Activated CD4-positive, alpha-beta T cell treated with anti-CD3 and anti-CD28 coated beads for 36 hours (primary cell): ENCODE results near the gene FLNB. TPM values are rescaled to one million over a fixed set of nuclear protein-coding genes. Genes with fewer than 3 reads are reported as not detected.

ENCODE experiments used
- ATAC-seq: fragments of 200-7000 bp; cut with Tn5 transposase; one replicate; pipeline ENCODE4 v1.10.0; 2021; ENCODE audit warnings: mild to moderate bottlenecking, moderate library complexity
- CTCF ChIA-PET: fragments of 350-600 bp; sonication (Branson Sonifier 250); formaldehyde crosslinking; loops from one replicate; lab custom pipeline; 2021; ENCODE audit warnings: antibody characterized with exemption; lab: Charles Lee
- POLR2A ChIA-PET: fragments of 350-600 bp; sonication (Branson Sonifier 250); formaldehyde crosslinking; loops from one replicate; lab custom pipeline; 2021; ENCODE audit warnings: antibody characterized with exemption, inconsistent platforms; lab: Charles Lee
- DNase-seq: peaks from one replicate; pipeline ENCODE4 v3.0.0-alpha.2; 2020
- H3K27ac Mint-ChIP-seq: one replicate; pipeline ENCODE4 v1.8.0; 2021; ENCODE audit warnings: mixed read lengths
- H3K27me3 Mint-ChIP-seq: one replicate; pipeline ENCODE4 v1.8.0; 2021; ENCODE audit warnings: mixed read lengths
- H3K36me3 Mint-ChIP-seq: one replicate; pipeline ENCODE4 v1.8.0; 2021; ENCODE audit warnings: low read depth, mixed read lengths
- H3K4me1 Mint-ChIP-seq: one replicate; pipeline ENCODE4 v1.8.0; 2021; ENCODE audit warnings: mixed read lengths
- H3K4me3 Mint-ChIP-seq: one replicate; pipeline ENCODE4 v1.8.0; 2021; ENCODE audit warnings: mild to moderate bottlenecking, moderate library complexity, mixed read lengths
- H3K9me3 Mint-ChIP-seq: one replicate; pipeline ENCODE4 v1.8.0; 2021; ENCODE audit warnings: low read depth, mixed read lengths
- intact Hi-C, 2 experiments: fragments of 100-400 bp; cut with DNase I in 1 of 2; cut with micrococcal nuclease in 1 of 2; formaldehyde crosslinking; loops; one replicate each; pipeline versions ENCODE4 v1.14.2 to v1.15.1; 2022 to 2024; cut with DNase I, micrococcal nuclease
- total RNA-seq, 2 experiments: library from RNA; stranded (reverse); gene quantifications; one replicate each; pipeline ENCODE4 v1.2.3, GENCODE V29; 2021

Gene FLNB
- total RNA-seq, 2 experiments from 2014 or later = 25.4 to 29.1 TPM

GRCh38 chr3:57967590-57967989 lies 40.6 kb upstream of the FLNB start:
- no peaks in the 10 kb centered on the region for H3K36me3 Mint-ChIP-seq
- DNase-seq (peak; percentile 18), ATAC-seq (no peak)
- no peak overlapping the region for H3K4me3 Mint-ChIP-seq
- ChIA-PET CTCF (no interaction called here), POLR2A (interaction anchor here (0.6 kb wide), 1 partner anchor 22 kb away, joined by 9 read pairs; no protein-coding TSS in a partner anchor)
- peaks cover 1% of the 10 kb centered on the region for H3K27me3 Mint-ChIP-seq
- H3K9me3 Mint-ChIP-seq = peaks cover 4% of the 10 kb centered on the region
- peak overlapping the region; percentile 29 for H3K27ac Mint-ChIP-seq
- peaks cover 19% of the 10 kb centered on the region for H3K4me1 Mint-ChIP-seq
- intact Hi-C loops = no loop called here

DNA sequence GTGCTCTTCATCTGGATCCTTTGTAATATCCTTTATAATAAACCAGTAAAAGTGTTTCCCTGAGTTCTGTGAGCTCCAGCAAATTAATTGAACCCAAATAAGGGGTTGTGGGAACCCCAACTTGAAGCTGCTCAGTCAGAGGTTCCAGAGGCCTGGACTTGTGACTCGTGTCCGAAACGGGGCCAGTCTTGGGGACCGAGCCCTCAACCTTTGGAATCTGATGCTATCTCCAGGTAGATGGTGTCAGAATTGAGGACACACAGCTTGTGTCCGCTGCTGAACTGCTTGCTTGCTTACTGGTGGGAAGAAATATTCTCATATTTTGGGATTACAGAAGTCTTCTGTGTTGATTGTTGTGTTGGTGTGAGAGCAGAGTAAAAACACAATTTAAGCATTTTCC lies 39.7 kb upstream of the FLNB start:
- Mint-ChIP-seq H3K27ac (no peak overlapping the region), H3K4me3 (no peak overlapping the region), H3K9me3 (peaks cover 4% of the 10 kb centered on the region), H3K4me1 (peaks cover 19% of the 10 kb centered on the region), H3K36me3 (no peaks in the 10 kb centered on the region), H3K27me3 (peaks cover 1% of the 10 kb centered on the region)
- POLR2A ChIA-PET = no interaction called here
- intact Hi-C loops = no loop called here
- no peak for DNase-seq
- ATAC-seq = no peak
- CTCF ChIA-PET = interaction anchor here (0.6 to 1.0 kb wide), 2 partner anchors 178 to 209 kb away, joined by 3 to 4 read pairs; no protein-coding TSS in a partner anchor

- POLR2A ChIA-PET = no interaction called here
- peaks cover 4% of the 10 kb centered on the region for H3K9me3 Mint-ChIP-seq
- no peak overlapping the region for H3K4me3 Mint-ChIP-seq
- ATAC-seq (no peak), DNase-seq (no peak)
- peaks cover 1% of the 10 kb centered on the region for H3K27me3 Mint-ChIP-seq
- CTCF ChIA-PET = interaction anchor here (0.7 kb wide), 1 partner anchor 421 kb away, joined by 3 read pairs; no protein-coding TSS in a partner anchor
- intact Hi-C loops = no loop called here
- no peak overlapping the region for H3K27ac Mint-ChIP-seq
- no peaks in the 10 kb centered on the region for H3K36me3 Mint-ChIP-seq
- H3K4me1 Mint-ChIP-seq = peaks cover 16% of the 10 kb centered on the region
These were observed 36.2 kb upstream of the FLNB start for GRCh38 chr3:57971975-57972374.

DNA sequence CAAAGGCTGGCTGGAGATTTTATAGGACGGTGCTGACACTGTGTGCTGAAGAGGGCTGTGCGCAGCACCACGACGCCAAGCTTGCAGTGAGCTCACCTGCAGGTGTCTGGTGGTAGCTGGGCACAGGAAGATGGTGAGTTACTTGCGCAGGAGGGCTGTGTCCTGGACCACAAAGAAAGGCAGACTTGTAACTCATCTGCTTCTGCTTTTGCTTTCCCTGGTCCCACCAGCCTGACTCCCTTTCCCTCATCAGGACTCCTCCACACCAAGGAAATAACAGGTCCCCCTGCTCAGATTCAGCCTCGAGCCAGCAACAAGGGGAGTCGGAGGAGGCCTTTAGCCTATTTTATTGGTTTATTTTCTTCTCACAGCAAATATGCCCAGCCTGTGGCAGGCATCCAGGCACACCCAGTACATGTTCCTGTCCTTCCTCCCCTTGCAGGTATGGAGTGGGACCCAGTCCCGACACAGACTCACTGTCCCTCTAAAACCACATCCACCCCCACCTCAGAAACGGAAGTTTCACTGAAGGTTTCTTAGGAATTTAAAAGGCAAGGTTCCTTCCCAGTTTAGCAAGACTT lies 35.6 kb upstream of the FLNB start:
- Mint-ChIP-seq H3K27me3 (peaks cover 1% of the 10 kb centered on the region), H3K4me1 (peaks cover 9% of the 10 kb centered on the region), H3K36me3 (no peaks in the 10 kb centered on the region), H3K9me3 (no peaks in the 10 kb centered on the region), H3K27ac (no peak overlapping the region), H3K4me3 (no peak overlapping the region)
- no peak for ATAC-seq
- no peak for DNase-seq
- intact Hi-C loops = no loop called here
- CTCF ChIA-PET = interaction anchor here (0.6 to 0.7 kb wide), 2 partner anchors 54 to 421 kb away, joined by 3 read pairs; no protein-coding TSS in a partner anchor
- POLR2A ChIA-PET = interaction anchor here (0.6 kb wide), 1 partner anchor 104 kb away, joined by 8 read pairs; no protein-coding TSS in a partner anchor

GRCh38 chr3:57973715-57974477 lies 34.3 kb upstream of the FLNB start:
- Mint-ChIP-seq H3K36me3 (no peaks in the 10 kb centered on the region), H3K4me3 (no peak overlapping the region), H3K27me3 (peaks cover 1% of the 10 kb centered on the region), H3K27ac (no peak overlapping the region), H3K4me1 (peaks cover 3% of the 10 kb centered on the region), H3K9me3 (no peaks in the 10 kb centered on the region)
- ChIA-PET POLR2A (interaction anchor here (0.6 kb wide), 1 partner anchor 103 kb away, joined by 3 read pairs; no protein-coding TSS in a partner anchor), CTCF (no interaction called here)
- DNase-seq = no peak
- intact Hi-C loops = no loop called here
- no peak for ATAC-seq

DNA sequence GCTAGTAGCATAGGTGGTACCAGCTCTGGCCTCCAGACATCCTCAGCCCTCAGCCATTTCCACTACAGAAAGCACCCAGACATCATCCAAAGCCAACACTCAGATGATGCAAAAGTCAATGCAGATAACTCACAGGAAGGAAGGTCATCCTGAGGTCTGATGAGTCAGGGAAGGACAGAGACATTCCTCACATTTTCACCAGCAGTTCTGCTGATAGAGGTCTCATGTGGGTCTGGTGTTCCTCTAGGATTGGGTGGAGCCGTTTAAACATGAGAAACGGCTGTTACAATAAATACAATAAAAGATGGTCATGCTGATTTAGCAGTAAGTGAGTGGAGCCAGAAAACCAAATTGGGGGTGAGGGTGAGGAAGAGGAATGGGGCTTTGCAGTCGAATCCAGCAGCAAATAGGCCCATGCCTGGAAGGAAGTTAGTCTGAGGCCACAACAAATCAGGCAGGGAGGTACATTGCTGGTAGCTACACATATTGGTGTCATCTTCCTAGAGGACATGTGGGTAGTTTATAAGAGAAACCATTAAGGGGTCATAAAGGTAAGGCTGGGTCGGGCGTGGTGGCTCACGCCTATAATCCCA lies 33.3 kb upstream of the FLNB start:
- POLR2A ChIA-PET = interaction anchor here (0.6 kb wide), 1 partner anchor 104 kb away, joined by 3 read pairs; no protein-coding TSS in a partner anchor
- H3K27me3 Mint-ChIP-seq = peaks cover 1% of the 10 kb centered on the region
- no peak overlapping the region for H3K27ac Mint-ChIP-seq
- H3K4me1 Mint-ChIP-seq = peaks cover 3% of the 10 kb centered on the region
- no peaks in the 10 kb centered on the region for H3K9me3 Mint-ChIP-seq
- H3K4me3 Mint-ChIP-seq = no peak overlapping the region
- CTCF ChIA-PET = interaction anchor here (0.8 kb wide), 1 partner anchor 10 kb away, joined by 3 read pairs; no protein-coding TSS in a partner anchor
- H3K36me3 Mint-ChIP-seq = no peaks in the 10 kb centered on the region
- ATAC-seq = no peak
- DNase-seq = no peak
- intact Hi-C loops = no loop called here

- Mint-ChIP-seq H3K9me3 (no peaks in the 10 kb centered on the region), H3K4me1 (peaks cover 5% of the 10 kb centered on the region), H3K4me3 (no peak overlapping the region), H3K27ac (no peak overlapping the region), H3K27me3 (no peaks in the 10 kb centered on the region), H3K36me3 (no peaks in the 10 kb centered on the region)
- no peak for DNase-seq
- ATAC-seq = no peak
- intact Hi-C loops = no loop called here
- ChIA-PET POLR2A (no interaction called here), CTCF (interaction anchor here (0.7 to 1.1 kb wide), 3 partner anchors 12 to 189 kb away, joined by 3 to 4 read pairs (median 3); no protein-coding TSS in a partner anchor)
These were observed 30.4 kb upstream of the FLNB start for GRCh38 chr3:57977818-57978235.

GRCh38 chr3:57978316-57978715 lies 29.9 kb upstream of the FLNB start:
- Mint-ChIP-seq H3K4me3 (no peak overlapping the region), H3K9me3 (no peaks in the 10 kb centered on the region), H3K36me3 (no peaks in the 10 kb centered on the region), H3K4me1 (peaks cover 9% of the 10 kb centered on the region), H3K27me3 (no peaks in the 10 kb centered on the region), H3K27ac (no peak overlapping the region)
- intact Hi-C loops = no loop called here
- ChIA-PET POLR2A (no interaction called here), CTCF (interaction anchor here (0.7 to 0.8 kb wide), 2 partner anchors 15 to 189 kb away, joined by 3 to 4 read pairs; no protein-coding TSS in a partner anchor)
- DNase-seq = no peak
- ATAC-seq = no peak

GRCh38 chr3:57980416-57980815 lies 27.8 kb upstream of the FLNB start:
- Mint-ChIP-seq H3K27ac (no peak overlapping the region), H3K36me3 (peaks cover 1% of the 10 kb centered on the region), H3K4me1 (peaks cover 23% of the 10 kb centered on the region), H3K27me3 (no peaks in the 10 kb centered on the region), H3K9me3 (no peaks in the 10 kb centered on the region), H3K4me3 (no peak overlapping the region)
- ChIA-PET POLR2A (no interaction called here), CTCF (interaction anchor here (0.6 to 1.3 kb wide), 2 partner anchors 18 to 23 kb away, joined by 3 to 4 read pairs; no protein-coding TSS in a partner anchor)
- DNase-seq (no peak), ATAC-seq (no peak)
- intact Hi-C loops = no loop called here

GRCh38 chr3:57981483-57982087 lies 26.6 kb upstream of the FLNB start:
- intact Hi-C loops = no loop called here
- CTCF ChIA-PET = interaction anchor here (1.3 to 1.6 kb wide), 2 partner anchors 19 to 24 kb away, joined by 3 to 4 read pairs; no protein-coding TSS in a partner anchor
- POLR2A ChIA-PET = no interaction called here

More at GRCh38 chr3:57981483-57982087, 26.6 kb upstream of the FLNB start:
- peaks cover 23% of the 10 kb centered on the region for H3K4me1 Mint-ChIP-seq
- ATAC-seq (no peak), DNase-seq (no peak)
- H3K27ac Mint-ChIP-seq = no peak overlapping the region
- no peak overlapping the region for H3K4me3 Mint-ChIP-seq
- no peaks in the 10 kb centered on the region for H3K9me3 Mint-ChIP-seq
- no peaks in the 10 kb centered on the region for H3K27me3 Mint-ChIP-seq
- peaks cover 1% of the 10 kb centered on the region for H3K36me3 Mint-ChIP-seq
